NCI-H82 treated with DMSO at 0.1 percent for 48 hours (cell line): Measurements from ENCODE around the gene PMF1.

Experiments used
- DNase-seq: peaks from one replicate; lab custom pipeline; 2025; ENCODE audit not compliant: unreplicated experiment; lab: John Stamatoyannopoulos, UW

PMF1 gene

GRCh38 chr1:156262461-156263287, 49.9 kb downstream of the PMF1 start:
- no peak for DNase-seq

DNA sequence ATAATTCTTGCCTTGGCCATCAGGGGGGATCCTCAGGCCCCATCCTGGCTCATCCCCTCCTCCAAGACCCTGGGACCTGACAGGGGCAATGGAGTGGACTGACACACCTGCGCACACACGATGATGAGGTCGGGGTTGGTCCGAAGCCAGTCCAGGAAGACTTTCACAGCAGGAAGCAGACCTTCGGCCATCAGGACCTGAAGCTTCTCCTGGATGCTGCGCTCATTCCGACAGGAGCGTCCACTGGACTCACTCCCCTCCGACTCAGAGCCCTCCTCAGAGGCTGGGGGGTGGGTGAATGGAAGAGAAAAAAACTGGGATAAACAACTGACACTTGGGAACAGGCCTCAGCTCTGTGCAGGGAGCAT, 50.5 kb downstream of the PMF1 start:
- DNase-seq: no peak

- no peak for DNase-seq
Measured at GRCh38 chr1:156266051-156266450, 53.2 kb downstream of the PMF1 start.

GRCh38 chr1:156268336-156268735, 55.5 kb downstream of the PMF1 start:
- DNase-seq: no peak

DNA sequence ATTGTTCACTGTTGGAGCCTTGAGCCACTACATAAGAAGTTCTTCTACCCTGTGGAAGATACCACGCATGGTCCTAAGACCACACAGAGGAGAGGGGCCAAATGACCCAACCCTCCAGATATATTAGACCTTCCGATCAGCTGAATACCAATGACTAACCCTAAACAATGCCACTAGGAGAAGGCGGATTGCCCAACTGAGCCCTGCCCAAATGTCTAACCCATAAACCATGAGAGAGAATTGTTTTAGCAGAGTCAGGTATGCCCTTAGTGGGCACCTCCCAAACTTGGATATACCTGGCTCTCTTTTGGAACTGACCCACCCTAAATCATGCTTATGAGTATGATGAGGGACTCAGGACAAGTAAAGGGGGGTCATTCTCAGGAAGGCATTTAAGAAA, 57.5 kb downstream of the PMF1 start:
- no peak for DNase-seq

GRCh38 chr1:156276532-156276931, 63.7 kb downstream of the PMF1 start:
- DNase-seq: no peak

- DNase-seq: no peak
Measured at GRCh38 chr1:156276966-156277381, 64.2 kb downstream of the PMF1 start.

- DNase-seq: no peak
Measured at GRCh38 chr1:156279837-156280236, 67.0 kb downstream of the PMF1 start.

GRCh38 chr1:156281281-156281680, 68.5 kb downstream of the PMF1 start:
- no peak for DNase-seq

GRCh38 chr1:156281693-156282478, 69.1 kb downstream of the PMF1 start:
- DNase-seq: peak; percentile 34

DNA sequence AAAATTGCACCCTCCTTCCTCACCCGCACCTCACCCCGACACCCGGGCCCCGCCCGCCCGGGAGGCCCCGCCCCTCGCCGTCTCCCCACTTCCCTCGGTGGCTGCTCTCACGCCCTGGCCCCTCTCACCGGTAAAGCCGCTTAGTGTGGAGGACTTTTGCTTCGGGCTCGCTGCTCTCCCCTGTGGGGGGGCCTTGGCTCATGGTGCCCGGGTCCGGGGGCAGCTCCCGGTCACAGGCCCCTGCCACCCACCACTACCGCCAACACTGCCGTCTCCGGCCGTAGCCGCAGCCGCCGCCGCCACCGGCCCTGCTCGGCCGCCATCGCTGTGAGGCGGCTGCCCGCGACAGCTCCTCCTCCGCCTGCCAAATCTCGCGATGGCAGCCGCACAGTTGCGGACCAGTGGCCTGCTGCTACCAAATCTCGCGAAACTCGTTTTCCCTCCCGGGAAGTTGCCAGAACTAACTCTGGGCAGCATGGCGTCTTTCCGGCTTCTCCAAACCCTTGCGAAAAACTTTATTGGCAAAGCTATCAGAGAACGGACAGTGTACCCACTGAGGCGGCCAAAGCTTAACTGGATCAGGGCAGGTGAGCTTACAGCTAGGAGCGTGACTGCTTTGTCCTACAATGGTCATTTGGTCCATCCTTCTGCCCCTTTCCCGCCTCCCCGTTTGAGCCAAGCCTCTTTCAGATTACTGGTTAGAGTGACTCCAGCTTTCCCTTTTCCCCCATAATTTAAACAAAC, 69.8 kb downstream of the PMF1 start, which contains the start of gene SMG5:
SMG5 (minus strand) TSS at position 347 of the 744 bp plus-strand sequence; CDS start at position 202, 145 bp downstream.
- peak; percentile 96 for DNase-seq

GRCh38 chr1:156283521-156283920, 70.7 kb downstream of the PMF1 start:
- DNase-seq: no peak

GRCh38 chr1:156284112-156284511, 71.3 kb downstream of the PMF1 start, which contains the start of gene TMEM79:
Gene TMEM79, plus strand, starts transcription at chr1:156284325. Its CDS starts 902 bp downstream, at chr1:156285227.
- DNase-seq: no peak

GRCh38 chr1:156284757-156285156, 72.0 kb downstream of the PMF1 start:
- DNase-seq: no peak

- no peak for DNase-seq
Measured at GRCh38 chr1:156285437-156285836, 72.6 kb downstream of the PMF1 start.

DNA sequence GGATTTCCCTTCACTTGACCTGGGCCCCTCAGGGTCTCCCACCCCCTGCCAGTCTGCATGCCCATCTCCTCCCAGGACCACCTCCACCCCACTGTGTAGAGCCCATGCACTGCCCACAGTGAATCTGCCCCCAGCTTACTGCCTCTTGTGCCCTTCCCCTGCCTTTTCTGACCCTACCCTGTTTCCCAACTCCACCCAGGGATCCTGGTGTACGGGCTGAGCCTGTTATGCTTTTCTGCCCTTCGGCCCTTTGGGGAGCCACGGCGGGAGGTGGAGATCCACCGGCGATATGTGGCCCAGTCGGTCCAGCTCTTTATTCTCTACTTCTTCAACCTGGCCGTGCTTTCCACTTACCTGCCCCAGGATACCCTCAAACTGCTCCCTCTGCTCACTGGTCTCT, 73.3 kb downstream of the PMF1 start:
- DNase-seq: no peak
